HepG2 (cell line): Measurements from ENCODE around the gene SS18L1. TPM values are rescaled to one million over a fixed set of nuclear protein-coding genes. Genes with fewer than 3 reads are reported as not detected.

Source experiments
- ELF1 ChIP-seq: sonication (generic); formaldehyde crosslinking; IDR thresholded peaks from 2 replicates; pipeline ENCODE4 v1.4.0; 2020; ENCODE audit warnings: missing genetic modification reagents
- FOSL2 ChIP-seq: sonication (generic); formaldehyde crosslinking; IDR thresholded peaks from 2 replicates; pipeline ENCODE4 v1.4.0; 2020; ENCODE audit warnings: missing genetic modification reagents
- MXD4 ChIP-seq: IDR thresholded peaks from 2 replicates; pipeline ENCODE4 v1.6.1; 2016; ENCODE audit warnings: mild to moderate bottlenecking, missing biosample characterization, missing genetic modification reagents
- RFXAP ChIP-seq: sonication (generic); formaldehyde crosslinking; IDR thresholded peaks from 2 replicates; pipeline ENCODE4 v1.4.0; 2020; ENCODE audit warnings: missing genetic modification reagents, borderline replicate concordance
- RXRB ChIP-seq: IDR thresholded peaks from 2 replicates; pipeline ENCODE4 v1.6.1; 2016; ENCODE audit warnings: borderline replicate concordance, missing genetic modification reagents, missing compliant biosample characterization
- SALL1 ChIP-seq: sonication (generic); formaldehyde crosslinking; IDR thresholded peaks from 2 replicates; pipeline ENCODE4 v1.8.0; 2022; ENCODE audit warnings: mild to moderate bottlenecking, missing genetic modification reagents
- SOX5 ChIP-seq: IDR thresholded peaks from 2 replicates; pipeline ENCODE4 v1.6.1; 2016; ENCODE audit warnings: borderline replicate concordance
- TBX2 ChIP-seq: sonication (generic); formaldehyde crosslinking; IDR thresholded peaks from 2 replicates; pipeline ENCODE4 v1.5.0; 2020; ENCODE audit warnings: missing genetic modification reagents, mild to moderate bottlenecking, borderline replicate concordance
- THAP11 ChIP-seq: IDR thresholded peaks from 2 replicates; pipeline ENCODE4 v1.6.1; 2016; ENCODE audit warnings: missing biosample characterization, missing genetic modification reagents
- XRCC5 ChIP-seq: fragments of 200-400 bp; formaldehyde crosslinking; optimal IDR thresholded peaks from 2 replicates; pipeline ENCODE3; 2017; ENCODE audit warnings: mild to moderate bottlenecking, low read length
- ZBTB38 ChIP-seq: sonication (generic); formaldehyde crosslinking; IDR thresholded peaks from 2 replicates; pipeline ENCODE4 v1.5.1; 2020; ENCODE audit warnings: mild to moderate bottlenecking, missing genetic modification reagents
- ZNF205 ChIP-seq: IDR thresholded peaks from 2 replicates; pipeline ENCODE4 v1.6.1; 2018; ENCODE audit warnings: missing biosample characterization, missing genetic modification reagents
- ZNF274 ChIP-seq: sonication (generic); formaldehyde crosslinking; IDR thresholded peaks from 2 replicates; pipeline ENCODE4 v1.5.1; 2020; ENCODE audit warnings: mild to moderate bottlenecking, missing genetic modification reagents
- polyA plus RNA-seq, 8 experiments: library from polyadenylated mRNA; depleted of rRNA in 3 of 8; stranded (reverse) in 7 of 8; unstranded in 1 of 8; fragments of >200 nt; fragmentation: Illumina TruSeq in 4 of 8; extraction: Trizol in 4 of 8; gene quantifications; 2 replicates each; pipeline versions ENCODE4 v1.2.1 to v1.2.3, GENCODE V29; 2011 to 2016; ENCODE audit warnings: low read depth in 4 of 8, missing spikeins in 1 of 8, mixed read lengths in 1 of 8; ENCODE audit not compliant: insufficient read depth in 1 of 8
- total RNA-seq, 5 experiments: library from RNA; depleted of rRNA; stranded (reverse); fragments of >200 nt; fragmentation: Illumina TruSeq; extraction: Trizol; gene quantifications; 2 replicates each; pipeline ENCODE4 v1.2.3, GENCODE V29; 2016; ENCODE audit warnings: low read depth in 1 of 5
- TF ChIP-seq, protein P1 (sequence below): sonication (generic); formaldehyde crosslinking; IDR thresholded peaks from 2 replicates; pipeline ENCODE4 v1.4.0; 2020; ENCODE audit warnings: missing genetic modification reagents, mild to moderate bottlenecking, borderline replicate concordance
- TF ChIP-seq, protein P2 (sequence below): IDR thresholded peaks from 2 replicates; pipeline ENCODE4 v1.6.1; 2016
- TF ChIP-seq, protein P3 (sequence below): sonication (generic); formaldehyde crosslinking; IDR thresholded peaks from 2 replicates; pipeline ENCODE4 v1.4.0; 2020; ENCODE audit warnings: missing genetic modification reagents, borderline replicate concordance
- TF ChIP-seq, protein P4 (sequence below): sonication (generic); formaldehyde crosslinking; IDR thresholded peaks from 2 replicates; pipeline ENCODE4 v1.4.0; 2020; ENCODE audit warnings: mild to moderate bottlenecking, missing genetic modification reagents

Gene SS18L1
- total and polyA plus RNA-seq, 2 of the 13 experiments (the other 11 are each of a cell fraction or from before 2014, with no cell fraction given): 17.8 to 27.6 TPM

DNA sequence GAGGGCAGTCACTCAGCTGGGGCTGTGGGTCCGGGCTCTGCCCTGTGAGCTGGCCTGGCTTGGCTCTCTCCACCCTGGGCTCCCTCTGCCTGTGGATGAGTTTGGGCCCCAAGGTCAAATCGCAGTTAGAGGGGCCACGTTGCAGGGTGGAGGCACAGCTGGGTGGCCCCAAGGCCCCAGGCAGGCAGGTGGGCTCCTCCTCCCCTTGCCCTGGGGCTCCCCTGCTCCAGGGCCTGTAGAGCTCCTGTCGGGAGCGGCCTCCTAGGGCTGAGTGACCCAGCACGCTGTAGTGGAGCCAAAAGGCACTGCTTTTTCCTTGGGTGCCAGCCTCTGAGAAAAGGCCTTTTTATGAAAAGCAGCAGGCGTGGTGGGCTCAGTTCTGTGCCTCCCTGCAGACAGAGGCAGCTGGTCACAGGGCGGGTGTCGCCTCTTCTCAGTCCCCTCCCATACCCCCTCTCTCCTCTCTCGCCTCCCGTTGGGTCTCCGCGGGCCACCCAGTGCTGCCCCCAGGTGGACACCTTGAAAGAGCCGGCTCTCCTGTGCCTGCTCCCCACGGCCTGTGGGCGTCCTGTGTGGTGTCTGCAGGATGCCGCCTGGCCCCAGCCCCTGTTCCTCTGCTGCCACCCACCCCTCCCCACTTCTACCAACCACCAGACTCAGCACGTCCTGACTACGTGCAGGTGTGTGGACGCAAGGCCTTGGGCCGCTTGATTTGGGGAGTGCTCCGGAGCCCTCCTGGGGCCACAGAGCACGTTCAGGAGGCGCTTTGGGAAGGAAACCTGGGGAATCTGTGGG lies 13.2 kb downstream of the SS18L1 start (continued):
- peak; percentile 62 for TF ChIP-seq TBX2 (CRISPR knock-in tag)
- TF ChIP-seq THAP11 (CRISPR knock-in tag): peak; percentile 42; the same call in 1 of the 2 replicates
- TF ChIP-seq RXRB (CRISPR knock-in tag): peak; percentile 51; the same call in 1 of the 2 replicates
- TF ChIP-seq XRCC5: peak; percentile 88
- peak; percentile 13; the same call in 1 of the 2 replicates for TF ChIP-seq RFXAP
- TF ChIP-seq ELF1 (CRISPR knock-in tag): peak; percentile 42; the same call in 1 of the 2 replicates
- peak; percentile 60; the same call in 1 of the 2 replicates for TF ChIP-seq SALL1
- peak; percentile 35; the same call in 1 of the 2 replicates for TF ChIP-seq FOSL2 (CRISPR knock-in tag)
- TF ChIP-seq, protein P1, sequence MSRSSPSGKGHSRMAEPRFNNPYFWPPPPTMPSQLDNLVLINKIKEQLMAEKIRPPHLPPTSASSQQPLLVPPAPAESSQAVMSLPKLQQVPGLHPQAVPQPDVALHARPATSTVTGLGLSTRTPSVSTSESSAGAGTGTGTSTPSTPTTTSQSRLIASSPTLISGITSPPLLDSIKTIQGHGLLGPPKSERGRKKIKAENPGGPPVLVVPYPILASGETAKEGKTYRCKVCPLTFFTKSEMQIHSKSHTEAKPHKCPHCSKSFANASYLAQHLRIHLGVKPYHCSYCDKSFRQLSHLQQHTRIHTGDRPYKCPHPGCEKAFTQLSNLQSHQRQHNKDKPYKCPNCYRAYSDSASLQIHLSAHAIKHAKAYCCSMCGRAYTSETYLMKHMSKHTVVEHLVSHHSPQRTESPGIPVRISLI (CRISPR knock-in tag): 0 out of 2 replicates have a peak, but pooled peaks have one; percentile 16
- TF ChIP-seq, protein P2, sequence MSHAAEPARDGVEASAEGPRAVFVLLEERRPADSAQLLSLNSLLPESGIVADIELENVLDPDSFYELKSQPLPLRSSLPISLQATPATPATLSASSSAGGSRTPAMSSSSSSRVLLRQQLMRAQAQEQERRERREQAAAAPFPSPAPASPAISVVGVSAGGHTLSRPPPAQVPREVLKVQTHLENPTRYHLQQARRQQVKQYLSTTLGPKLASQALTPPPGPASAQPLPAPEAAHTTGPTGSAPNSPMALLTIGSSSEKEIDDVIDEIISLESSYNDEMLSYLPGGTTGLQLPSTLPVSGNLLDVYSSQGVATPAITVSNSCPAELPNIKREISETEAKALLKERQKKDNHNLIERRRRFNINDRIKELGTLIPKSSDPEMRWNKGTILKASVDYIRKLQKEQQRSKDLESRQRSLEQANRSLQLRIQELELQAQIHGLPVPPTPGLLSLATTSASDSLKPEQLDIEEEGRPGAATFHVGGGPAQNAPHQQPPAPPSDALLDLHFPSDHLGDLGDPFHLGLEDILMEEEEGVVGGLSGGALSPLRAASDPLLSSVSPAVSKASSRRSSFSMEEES (CRISPR knock-in tag): 0 out of 2 replicates have a peak, but pooled peaks have one; percentile 32
- 0 out of 2 replicates have a peak, but pooled peaks have one; percentile 48 for TF ChIP-seq ZNF205 (CRISPR knock-in tag)
- peak; percentile 85; the same call in 1 of the 2 replicates for TF ChIP-seq ZBTB38 (CRISPR knock-in tag)
- TF ChIP-seq, protein P3, sequence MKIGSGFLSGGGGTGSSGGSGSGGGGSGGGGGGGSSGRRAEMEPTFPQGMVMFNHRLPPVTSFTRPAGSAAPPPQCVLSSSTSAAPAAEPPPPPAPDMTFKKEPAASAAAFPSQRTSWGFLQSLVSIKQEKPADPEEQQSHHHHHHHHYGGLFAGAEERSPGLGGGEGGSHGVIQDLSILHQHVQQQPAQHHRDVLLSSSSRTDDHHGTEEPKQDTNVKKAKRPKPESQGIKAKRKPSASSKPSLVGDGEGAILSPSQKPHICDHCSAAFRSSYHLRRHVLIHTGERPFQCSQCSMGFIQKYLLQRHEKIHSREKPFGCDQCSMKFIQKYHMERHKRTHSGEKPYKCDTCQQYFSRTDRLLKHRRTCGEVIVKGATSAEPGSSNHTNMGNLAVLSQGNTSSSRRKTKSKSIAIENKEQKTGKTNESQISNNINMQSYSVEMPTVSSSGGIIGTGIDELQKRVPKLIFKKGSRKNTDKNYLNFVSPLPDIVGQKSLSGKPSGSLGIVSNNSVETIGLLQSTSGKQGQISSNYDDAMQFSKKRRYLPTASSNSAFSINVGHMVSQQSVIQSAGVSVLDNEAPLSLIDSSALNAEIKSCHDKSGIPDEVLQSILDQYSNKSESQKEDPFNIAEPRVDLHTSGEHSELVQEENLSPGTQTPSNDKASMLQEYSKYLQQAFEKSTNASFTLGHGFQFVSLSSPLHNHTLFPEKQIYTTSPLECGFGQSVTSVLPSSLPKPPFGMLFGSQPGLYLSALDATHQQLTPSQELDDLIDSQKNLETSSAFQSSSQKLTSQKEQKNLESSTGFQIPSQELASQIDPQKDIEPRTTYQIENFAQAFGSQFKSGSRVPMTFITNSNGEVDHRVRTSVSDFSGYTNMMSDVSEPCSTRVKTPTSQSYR: peak; percentile 30; the same call in 1 of the 2 replicates
- TF ChIP-seq, protein P4, sequence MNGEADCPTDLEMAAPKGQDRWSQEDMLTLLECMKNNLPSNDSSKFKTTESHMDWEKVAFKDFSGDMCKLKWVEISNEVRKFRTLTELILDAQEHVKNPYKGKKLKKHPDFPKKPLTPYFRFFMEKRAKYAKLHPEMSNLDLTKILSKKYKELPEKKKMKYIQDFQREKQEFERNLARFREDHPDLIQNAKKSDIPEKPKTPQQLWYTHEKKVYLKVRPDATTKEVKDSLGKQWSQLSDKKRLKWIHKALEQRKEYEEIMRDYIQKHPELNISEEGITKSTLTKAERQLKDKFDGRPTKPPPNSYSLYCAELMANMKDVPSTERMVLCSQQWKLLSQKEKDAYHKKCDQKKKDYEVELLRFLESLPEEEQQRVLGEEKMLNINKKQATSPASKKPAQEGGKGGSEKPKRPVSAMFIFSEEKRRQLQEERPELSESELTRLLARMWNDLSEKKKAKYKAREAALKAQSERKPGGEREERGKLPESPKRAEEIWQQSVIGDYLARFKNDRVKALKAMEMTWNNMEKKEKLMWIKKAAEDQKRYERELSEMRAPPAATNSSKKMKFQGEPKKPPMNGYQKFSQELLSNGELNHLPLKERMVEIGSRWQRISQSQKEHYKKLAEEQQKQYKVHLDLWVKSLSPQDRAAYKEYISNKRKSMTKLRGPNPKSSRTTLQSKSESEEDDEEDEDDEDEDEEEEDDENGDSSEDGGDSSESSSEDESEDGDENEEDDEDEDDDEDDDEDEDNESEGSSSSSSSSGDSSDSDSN: peak; percentile 62
- peak; percentile 32; the same call in 1 of the 2 replicates for TF ChIP-seq ZNF274
- peak; percentile 23; the same call in 1 of the 2 replicates for TF ChIP-seq SOX5 (CRISPR knock-in tag)
- 0 out of 2 replicates have a peak, but pooled peaks have one; percentile 28 for TF ChIP-seq MXD4 (CRISPR knock-in tag)
